Osteocyte (in vitro differentiated cells): ENCODE measurements around the gene SLC7A8. TPM values are rescaled to one million over a fixed set of nuclear protein-coding genes. Genes with fewer than 3 reads are reported as not detected.

Experiments used
- DNase-seq: peaks from one replicate; pipeline ENCODE4 v3.0.0; 2021; ENCODE audit warnings: mixed read lengths; ENCODE audit not compliant: unreplicated experiment; ENCODE audit errors: extremely low spot score
- H3K27ac Mint-ChIP-seq: one replicate; pipeline ENCODE4 v1.8.0; 2021; ENCODE audit warnings: mild to moderate bottlenecking, mixed read lengths; ENCODE audit not compliant: unreplicated experiment
- H3K27me3 Mint-ChIP-seq: one replicate; pipeline ENCODE4 v1.8.0; 2021; ENCODE audit warnings: mixed read lengths; ENCODE audit not compliant: unreplicated experiment
- H3K36me3 Mint-ChIP-seq: one replicate; pipeline ENCODE4 v1.8.0; 2021; ENCODE audit warnings: mixed read lengths; ENCODE audit not compliant: unreplicated experiment
- H3K4me1 Mint-ChIP-seq: one replicate; pipeline ENCODE4 v1.8.0; 2021; ENCODE audit warnings: mixed read lengths; ENCODE audit not compliant: unreplicated experiment
- H3K4me3 Mint-ChIP-seq: one replicate; pipeline ENCODE4 v1.8.0; 2021; ENCODE audit warnings: mild to moderate bottlenecking, moderate library complexity, mixed read lengths; ENCODE audit not compliant: unreplicated experiment
- H3K9me3 Mint-ChIP-seq: one replicate; pipeline ENCODE4 v1.8.0; 2021; ENCODE audit warnings: mixed read lengths; ENCODE audit not compliant: unreplicated experiment
- CTCF ChIP-seq: fragments of 200-600 bp; sonication (generic); IDR thresholded peaks from 2 replicates; pipeline ENCODE4 v1.5.0; 2021; ENCODE audit warnings: antibody characterized with exemption, mild to moderate bottlenecking, moderate library complexity
- total RNA-seq: library from RNA; stranded (reverse); gene quantifications from 2 replicates; pipeline ENCODE4 v1.2.1, GENCODE V29; 2021

Gene SLC7A8
- total RNA-seq, 1 donor from 2014 or later: 0.75 TPM

- TF ChIP-seq CTCF: no peak
- H3K9me3 Mint-ChIP-seq: no peaks in the 10 kb centered on the region
- DNase-seq: no peak
- H3K4me3 Mint-ChIP-seq: no peak overlapping the region
- H3K27ac Mint-ChIP-seq: no peak overlapping the region
- H3K36me3 Mint-ChIP-seq: no peaks in the 10 kb centered on the region
- H3K27me3 Mint-ChIP-seq: peaks cover 17% of the 10 kb centered on the region
- peaks cover 9% of the 10 kb centered on the region for H3K4me1 Mint-ChIP-seq
These were observed 62.1 kb downstream of the SLC7A8 start for GRCh38 chr14:23121361-23121771.

- no peak overlapping the region for H3K4me3 Mint-ChIP-seq
- peak; percentile 100 for TF ChIP-seq CTCF
- peaks cover 9% of the 10 kb centered on the region for H3K4me1 Mint-ChIP-seq
- H3K27ac Mint-ChIP-seq: no peak overlapping the region
- peak; percentile 94 for DNase-seq
- peaks cover 13% of the 10 kb centered on the region for H3K27me3 Mint-ChIP-seq
- no peaks in the 10 kb centered on the region for H3K36me3 Mint-ChIP-seq
- no peaks in the 10 kb centered on the region for H3K9me3 Mint-ChIP-seq
These were observed 62.8 kb downstream of the SLC7A8 start for GRCh38 chr14:23120541-23121251.

GRCh38 chr14:23119363-23120327, 63.8 kb downstream of the SLC7A8 start:
- H3K27ac Mint-ChIP-seq: no peak overlapping the region
- H3K9me3 Mint-ChIP-seq: no peaks in the 10 kb centered on the region
- peaks cover 7% of the 10 kb centered on the region for H3K27me3 Mint-ChIP-seq
- peaks cover 17% of the 10 kb centered on the region for H3K4me1 Mint-ChIP-seq
- H3K36me3 Mint-ChIP-seq: no peaks in the 10 kb centered on the region
- TF ChIP-seq CTCF: no peak
- no peak for DNase-seq
- H3K4me3 Mint-ChIP-seq: no peak overlapping the region

- H3K4me3 Mint-ChIP-seq: no peak within 1 kb of the TSS
These were observed 64.7 kb downstream of the SLC7A8 start, which contains the start of gene CEBPE for GRCh38 chr14:23118506-23119362. CEBPE (minus strand) TSS chr14:23119255; CDS start chr14:23119091, 164 bp downstream.

More at GRCh38 chr14:23118506-23119362, 64.7 kb downstream of the SLC7A8 start, which contains the start of gene CEBPE:
- Mint-ChIP-seq H3K4me1 (peaks cover 26% of the 10 kb centered on the region), H3K9me3 (no peaks in the 10 kb centered on the region), H3K27me3 (peaks cover 2% of the 10 kb centered on the region), H3K36me3 (no peaks in the 10 kb centered on the region), H3K27ac (no peak within 1 kb of the TSS)
- no peak for TF ChIP-seq CTCF
- no peak for DNase-seq
